HG03342 (cell line): Measurements from ENCODE around the gene HABP2.
A peak's percentile ranks its signal among the peaks of the same experiment; 100 is the strongest.

Experiments used
- ATAC-seq: cut with Tn5 transposase; IDR thresholded peaks from one replicate; pipeline ENCODE4 v1.9.1; 2021; ENCODE audit warnings: mild to moderate bottlenecking, moderate library complexity; ENCODE audit not compliant: unreplicated experiment

The HABP2 gene

GRCh38 chr10:113552701-113553100, at the start of gene HABP2:
TSS of gene HABP2 (plus strand) at chr10:113553053. CDS start at chr10:113553122, 69 bp downstream.
- ATAC-seq: no peak

- no peak for ATAC-seq
Measured at GRCh38 chr10:113503930-113504329, 48.9 kb upstream of the HABP2 start.

DNA sequence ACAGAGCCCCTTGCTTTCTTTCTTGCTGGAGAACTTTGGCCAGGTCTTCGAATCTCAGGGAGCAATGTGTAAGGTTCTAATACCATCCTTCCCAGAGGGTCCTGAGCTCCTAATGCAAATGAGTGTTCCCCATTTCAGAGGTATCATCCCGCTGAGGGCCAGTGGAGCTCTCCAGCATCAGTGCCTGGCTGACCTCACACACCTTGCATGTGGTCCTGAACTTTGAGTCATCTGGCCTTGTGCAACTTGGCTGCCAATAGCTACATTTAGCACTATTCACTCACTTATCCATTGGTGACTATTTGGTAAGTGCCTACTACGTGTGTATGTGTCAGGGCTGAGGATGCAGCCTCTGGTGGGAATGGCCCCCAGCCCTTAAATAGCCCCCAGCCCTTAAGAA, 48.4 kb upstream of the HABP2 start:
- no peak for ATAC-seq

GRCh38 chr10:113506476-113506875, 46.4 kb upstream of the HABP2 start:
- no peak for ATAC-seq

DNA sequence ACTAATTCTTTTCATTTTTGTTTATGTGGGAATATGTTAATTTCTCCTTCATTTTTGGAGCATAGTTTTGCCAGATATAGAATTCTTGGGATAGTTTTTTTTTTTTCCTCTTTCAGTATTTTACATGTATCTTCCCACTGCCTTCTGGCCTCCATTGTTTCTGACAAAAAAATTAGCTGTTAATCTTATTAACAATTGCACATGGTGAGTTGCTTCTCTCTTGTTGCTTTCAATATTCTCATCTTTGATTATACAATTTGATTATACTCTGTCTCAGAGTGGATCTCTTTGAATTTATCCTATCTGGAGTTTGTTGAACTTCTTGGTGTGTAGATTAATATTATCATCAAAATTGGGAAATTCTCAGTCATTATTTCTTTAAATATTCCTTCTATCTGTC, 41.4 kb upstream of the HABP2 start:
- no peak for ATAC-seq

GRCh38 chr10:113515161-113515560, 37.7 kb upstream of the HABP2 start:
- ATAC-seq: no peak

GRCh38 chr10:113515601-113516000, 37.3 kb upstream of the HABP2 start:
- ATAC-seq: no peak

DNA sequence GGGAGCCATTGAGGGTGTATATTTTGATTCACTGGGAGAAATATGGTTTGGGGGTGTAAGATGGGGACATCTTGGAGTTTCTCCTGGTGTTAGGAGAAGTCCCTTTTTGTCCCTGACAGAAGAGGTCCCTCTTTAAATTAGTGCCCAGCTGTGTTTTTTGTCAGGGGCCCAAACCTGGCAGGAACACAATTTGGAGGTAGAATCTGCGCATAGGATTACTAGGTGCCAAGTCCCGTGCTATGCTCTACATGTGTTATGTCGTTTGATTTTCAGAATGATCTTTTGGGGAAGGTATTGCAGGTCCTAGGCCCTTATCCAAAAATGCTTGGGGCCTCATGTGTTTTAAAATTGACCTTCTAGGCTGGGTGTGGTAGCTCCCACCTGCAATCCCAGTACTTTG, 36.8 kb upstream of the HABP2 start:
- no peak for ATAC-seq

DNA sequence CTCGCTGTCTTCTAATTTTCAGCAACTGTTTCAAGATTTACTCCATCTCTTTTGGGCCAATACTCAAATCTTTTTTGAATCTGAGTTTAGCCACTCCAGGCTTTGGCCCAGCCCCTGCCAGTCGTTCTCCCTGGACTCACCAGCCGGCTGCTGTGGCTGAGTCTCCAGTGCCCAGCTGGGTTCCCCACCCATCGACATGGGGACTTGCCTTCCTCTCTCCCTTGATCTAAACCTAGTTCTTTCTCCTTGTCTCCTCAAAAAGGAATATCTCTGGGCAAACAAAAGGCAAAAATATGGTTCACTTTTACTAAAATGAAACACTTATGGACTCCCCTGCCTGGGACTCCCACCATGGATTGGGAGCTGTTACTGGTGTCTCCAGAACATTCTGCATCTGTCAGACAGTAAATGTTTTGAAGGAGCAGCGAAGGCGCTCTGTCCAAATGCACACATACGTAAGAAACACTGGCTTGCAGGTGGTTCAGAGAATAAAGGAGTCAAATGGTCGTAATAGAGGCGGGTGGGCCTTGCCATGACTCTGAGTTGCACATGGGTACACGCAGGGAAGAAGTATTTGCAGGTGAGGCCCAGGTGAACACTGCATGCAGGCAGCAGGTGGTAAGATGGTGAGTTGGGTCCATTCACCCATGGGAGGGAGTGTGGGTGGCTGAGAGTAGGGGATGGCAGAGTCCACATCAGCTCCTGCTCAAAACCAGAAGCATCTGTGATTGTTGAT, 35.5 kb upstream of the HABP2 start:
- ATAC-seq: no peak

GRCh38 chr10:113517901-113518260, 35.0 kb upstream of the HABP2 start:
- no peak for ATAC-seq

- ATAC-seq: no peak
Measured at GRCh38 chr10:113518415-113518814, 34.4 kb upstream of the HABP2 start.

DNA sequence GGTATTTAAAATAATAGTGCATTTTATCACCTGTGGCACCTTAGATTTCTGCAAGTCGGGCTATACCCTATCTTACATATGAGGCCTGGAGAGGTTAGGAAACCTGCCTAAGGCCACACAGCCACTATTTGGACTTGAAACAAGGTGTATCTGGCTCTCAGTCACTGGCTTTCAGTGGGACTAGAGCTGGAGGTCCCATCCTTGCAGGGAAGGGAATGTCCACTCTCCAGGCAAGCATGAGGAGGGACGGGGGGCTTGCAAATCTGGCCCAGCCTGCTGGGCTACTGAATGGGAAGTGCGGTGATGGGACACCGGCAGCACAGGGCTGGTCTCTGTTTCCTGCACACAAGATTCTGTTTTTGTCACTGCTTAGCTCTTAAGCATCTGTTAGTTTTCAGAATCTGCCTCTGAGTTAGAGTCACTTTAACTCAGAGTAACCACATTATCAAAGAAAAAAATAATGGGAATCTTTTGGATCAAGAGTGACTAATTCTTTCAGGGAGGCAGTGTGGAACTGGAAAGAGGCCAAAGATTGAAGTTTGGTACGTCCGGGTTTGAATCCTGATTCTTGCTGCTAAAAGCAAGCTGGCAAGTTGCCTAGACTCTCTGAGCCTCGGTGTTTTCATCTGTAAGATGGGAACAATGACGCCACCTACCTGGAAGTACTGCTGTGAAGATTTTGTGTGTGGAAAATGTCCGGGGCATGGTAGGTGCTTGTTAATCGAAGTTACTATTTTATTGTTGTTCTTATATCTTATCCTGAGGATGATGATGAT, 33.8 kb upstream of the HABP2 start:
- no peak for ATAC-seq

DNA sequence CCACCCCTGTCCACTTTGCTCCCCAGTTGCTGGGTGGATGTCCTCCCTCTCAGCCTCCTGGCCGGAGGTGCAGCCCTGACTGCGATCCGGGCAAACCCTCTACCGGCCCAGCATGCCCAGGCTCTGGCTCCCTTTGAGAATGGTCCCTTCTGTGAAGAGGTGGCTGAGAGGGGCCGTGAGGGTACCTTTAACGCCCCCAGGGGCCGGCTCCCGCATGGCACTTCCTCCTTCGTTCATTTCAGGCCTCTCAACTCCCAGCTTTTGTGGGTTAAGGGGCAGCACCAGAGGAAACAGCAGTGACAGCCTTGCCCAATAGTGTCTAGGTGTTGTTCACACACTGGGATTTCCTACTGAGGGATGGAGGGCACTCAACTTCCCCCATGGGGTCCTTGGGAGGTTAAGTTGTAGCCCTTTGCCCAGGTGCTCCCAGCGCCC, 33.2 kb upstream of the HABP2 start:
- ATAC-seq: no peak

GRCh38 chr10:113520261-113520660, 32.6 kb upstream of the HABP2 start:
- no peak for ATAC-seq

- ATAC-seq: peak; percentile 63
Measured at GRCh38 chr10:113520690-113521474, 32.0 kb upstream of the HABP2 start.

GRCh38 chr10:113521475-113521795, 31.4 kb upstream of the HABP2 start:
- ATAC-seq: no peak

DNA sequence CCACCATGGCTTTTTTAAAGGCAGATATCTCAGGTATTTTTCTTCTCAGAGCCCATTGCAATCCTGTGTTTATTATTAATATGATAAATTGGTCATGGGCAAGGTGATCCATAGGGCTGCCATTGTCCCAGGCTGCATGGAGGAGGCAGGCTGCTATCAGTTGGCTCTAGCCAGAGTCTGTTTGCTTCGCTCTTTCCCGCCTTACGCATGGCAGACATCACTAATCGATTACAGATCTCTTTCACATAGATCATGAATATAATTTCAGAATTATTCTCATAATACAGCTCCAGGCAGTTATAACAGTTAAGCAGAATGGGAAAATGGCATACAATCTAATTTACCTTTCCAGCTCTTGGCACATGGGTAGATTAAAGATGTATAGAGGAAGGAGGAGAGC, 30.4 kb upstream of the HABP2 start:
- ATAC-seq: no peak

DNA sequence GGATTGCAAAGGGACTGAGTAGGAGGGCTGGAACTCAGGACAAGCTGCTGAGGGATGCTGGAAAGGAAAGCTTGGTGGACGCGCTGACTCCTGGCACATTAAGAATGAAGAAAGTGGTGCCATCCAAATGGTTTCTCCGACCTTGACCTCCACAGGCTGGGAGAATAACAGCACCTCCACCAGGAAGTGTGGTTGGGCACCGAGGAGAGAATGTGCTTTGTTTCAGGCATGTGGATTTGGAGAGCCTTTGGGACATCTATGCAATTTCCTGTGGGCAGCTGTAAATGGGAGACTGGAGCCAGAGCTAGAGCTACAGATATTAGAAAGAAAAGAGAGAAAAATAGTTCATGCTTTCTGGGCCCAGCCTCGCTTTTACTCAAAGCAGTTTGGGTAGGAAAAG, 29.8 kb upstream of the HABP2 start:
- ATAC-seq: no peak

DNA sequence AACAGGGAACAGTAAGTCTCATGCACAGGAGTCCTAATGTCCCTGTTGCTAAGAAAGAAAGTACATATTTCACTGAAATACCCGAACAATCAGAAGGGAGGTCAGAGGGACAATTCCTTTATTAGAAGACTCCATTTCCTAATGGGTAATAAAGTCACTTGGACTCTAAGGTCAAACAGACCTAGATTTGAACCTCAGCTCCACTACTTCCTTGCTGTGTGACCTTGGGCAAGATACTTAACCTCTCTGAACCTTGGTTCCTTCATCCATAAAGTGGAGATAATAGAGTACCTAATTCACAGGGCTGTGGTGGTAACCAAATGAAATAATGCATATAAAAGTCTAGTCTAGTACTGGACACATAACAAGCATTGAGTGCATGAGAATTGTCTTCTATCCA, 29.2 kb upstream of the HABP2 start:
- ATAC-seq: no peak

DNA sequence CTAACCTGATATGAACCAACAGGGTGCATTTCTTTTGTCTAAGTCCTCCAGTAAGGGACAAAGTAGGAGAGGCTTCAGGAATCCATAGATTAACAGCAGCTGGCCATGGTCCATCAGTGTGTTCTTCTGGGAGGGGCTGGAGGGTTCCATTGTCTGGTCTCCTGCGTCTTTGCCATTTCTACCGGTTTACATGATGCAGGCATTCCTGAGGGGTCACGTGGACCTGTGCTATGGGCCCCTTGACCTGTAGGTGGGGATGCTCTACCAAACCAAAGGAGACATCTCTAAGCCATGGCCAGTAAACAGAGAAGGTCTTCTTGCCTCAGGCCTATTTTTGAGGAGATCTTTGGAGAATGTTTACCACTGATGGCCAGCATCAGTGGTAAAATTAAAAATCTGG, 28.7 kb upstream of the HABP2 start:
- no peak for ATAC-seq

DNA sequence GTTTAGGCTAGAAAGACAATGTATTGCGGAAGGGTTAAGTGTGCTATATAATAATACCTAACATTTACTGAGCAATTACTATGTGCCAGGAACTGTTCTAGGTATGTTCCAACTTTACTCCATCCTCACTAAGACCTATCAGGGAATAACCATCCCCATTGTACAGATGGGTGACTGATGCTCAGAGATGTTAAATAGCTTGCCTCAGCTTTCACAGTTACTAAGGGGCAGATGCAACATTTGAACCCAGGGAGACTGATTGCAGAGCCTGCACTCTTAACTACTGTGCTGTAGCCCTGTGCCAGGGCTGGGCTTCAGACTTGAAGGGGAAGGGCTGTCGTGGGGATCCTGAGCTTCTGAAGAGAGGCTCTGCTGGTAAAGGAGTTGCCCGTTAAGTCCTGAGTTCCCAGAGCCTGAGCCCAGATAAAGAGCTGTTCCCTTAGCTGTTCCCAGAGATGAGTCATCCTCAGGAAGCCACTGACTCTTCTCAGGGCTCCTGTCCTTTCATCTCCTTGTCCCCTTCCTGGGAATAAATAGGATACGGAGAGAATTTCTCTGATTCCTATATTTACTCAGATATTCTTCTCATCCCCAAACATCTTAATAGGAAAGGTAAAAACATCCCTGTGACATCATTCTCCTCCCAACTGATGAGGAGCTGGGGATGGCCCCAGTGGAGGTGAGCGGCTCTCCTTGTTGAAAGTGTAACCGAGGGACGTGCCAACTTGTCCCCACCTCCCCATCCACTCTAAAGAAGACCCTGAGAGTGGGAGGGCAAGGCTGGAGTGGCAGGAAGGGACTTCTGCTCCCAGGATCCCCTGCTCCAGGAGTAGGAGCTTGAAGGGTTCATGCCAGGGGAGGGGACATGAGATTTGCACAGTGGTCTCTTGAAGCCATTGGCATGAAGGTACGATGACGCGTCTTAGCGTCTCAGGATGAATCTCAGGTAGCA, 28.0 kb upstream of the HABP2 start:
- ATAC-seq: no peak
